SU-DHL-6 (cell line): ENCODE measurements around the gene SEC23A.

Experiments used
- H2AFZ ChIP-seq: fragments of 200-600 bp; sonication (generic); 2 replicates; pipeline ENCODE4 v1.6.1; 2014; ENCODE audit warnings: low read depth, mild to moderate bottlenecking, moderate library complexity, mixed read lengths, antibody characterized with exemption, low read length; ENCODE audit not compliant: severe bottlenecking
- H3F3A ChIP-seq: fragments of 200-600 bp; shearing (Covaris generic); 2 replicates; pipeline ENCODE4 v1.6.0; 2016; ENCODE audit warnings: antibody characterized with exemption, mild to moderate bottlenecking; ENCODE audit not compliant: insufficient read depth
- H3K27ac ChIP-seq: fragments of 200-600 bp; sonication (generic); 2 replicates; pipeline ENCODE4 v1.5.1; 2016; ENCODE audit warnings: low read depth, mild to moderate bottlenecking, low read length, moderate library complexity, mixed read lengths
- H3K27me3 ChIP-seq: fragments of 200-600 bp; sonication (generic), shearing (Covaris generic); 2 replicates; pipeline ENCODE4 v1.6.0; 2014; ENCODE audit warnings: mild to moderate bottlenecking, low read length
- H3K36me3 ChIP-seq: fragments of 200-600 bp; sonication (generic); 2 replicates; pipeline ENCODE4 v1.6.1; 2014; ENCODE audit warnings: mild to moderate bottlenecking, low read length, mixed read lengths
- H3K4me2 ChIP-seq: fragments of 300-600, 200-600 bp; shearing (Covaris generic), sonication (generic); 2 replicates; pipeline ENCODE4 v1.6.0; 2014; ENCODE audit warnings: low read length, low read depth, mild to moderate bottlenecking; ENCODE audit not compliant: poor library complexity, severe bottlenecking
- H3K4me3 ChIP-seq: fragments of 200-600 bp; sonication (generic); 2 replicates; pipeline ENCODE4 v1.5.1; 2014; ENCODE audit warnings: antibody characterized with exemption, low read length, mild to moderate bottlenecking, mixed read lengths; ENCODE audit not compliant: insufficient read depth, poor library complexity, severe bottlenecking
- H3K79me2 ChIP-seq: fragments of 200-600 bp; sonication (generic); 2 replicates; pipeline ENCODE4 v1.6.1; 2014; ENCODE audit warnings: mild to moderate bottlenecking, low read length, moderate library complexity; ENCODE audit not compliant: insufficient read depth
- H3K9ac ChIP-seq: fragments of 200-600 bp; sonication (generic); 2 replicates; pipeline ENCODE4 v1.7.0; 2014; ENCODE audit warnings: mild to moderate bottlenecking, low read length
- H3K9me2 ChIP-seq: fragments of 200-600 bp; sonication (generic); replicated peaks from 2 replicates; pipeline ENCODE4 v1.6.1; 2014; ENCODE audit warnings: low read length; ENCODE audit not compliant: insufficient read depth
- H3K9me3 ChIP-seq: fragments of 200-600 bp; sonication (generic); 2 replicates; pipeline ENCODE4 v1.6.1; 2014; ENCODE audit warnings: low read length, mixed read lengths; ENCODE audit not compliant: insufficient read depth
- H4K20me1 ChIP-seq: fragments of 200-600 bp; sonication (generic); 2 replicates; pipeline ENCODE4 v1.6.1; 2014; ENCODE audit warnings: low read depth, mild to moderate bottlenecking, antibody characterized with exemption, low read length, moderate library complexity, mixed read lengths
- CTCF ChIP-seq: fragments of 200-600 bp; sonication (generic); IDR thresholded peaks from one replicate; pipeline ENCODE4 v1.5.1; 2017; ENCODE audit warnings: antibody characterized with exemption, mild to moderate bottlenecking, low read length, moderate library complexity; ENCODE audit not compliant: insufficient read depth, poor library complexity, severe bottlenecking
- EZH2phosphoT487 ChIP-seq: fragments of 200-600 bp; sonication (generic), shearing (Covaris generic); conservative IDR thresholded peaks from 2 replicates; pipeline ENCODE4 v1.6.1; 2018; ENCODE audit warnings: mild to moderate bottlenecking, antibody characterized with exemption, low read length, moderate library complexity, mixed read lengths

Gene SEC23A

GRCh38 chr14:39033371-39033770 is 69.7 kb downstream of the SEC23A start:
- Histone ChIP-seq H4K20me1 (no peaks in the 10 kb centered on the region), H3K9me2 (no peaks in the 10 kb centered on the region), H3K4me2 (no peak overlapping the region), H3K27me3 (no peaks in the 10 kb centered on the region), H2AFZ (no peak overlapping the region), H3K79me2 (no peaks in the 10 kb centered on the region), H3K4me3 (no peak overlapping the region), H3K9ac (no peak overlapping the region), H3F3A (no peaks in the 10 kb centered on the region), H3K27ac (no peak overlapping the region), H3K36me3 (peaks cover 21% of the 10 kb centered on the region; the same call in 1 of the 2 replicates), H3K9me3 (no peaks in the 10 kb centered on the region)
- TF ChIP-seq CTCF (no peak), EZH2phosphoT487 (no peak)

GRCh38 chr14:39030209-39030608 is 72.8 kb downstream of the SEC23A start:
- Histone ChIP-seq H3K9ac (no peak overlapping the region), H3K27ac (no peak overlapping the region), H3K9me3 (no peaks in the 10 kb centered on the region), H3K4me3 (no peak overlapping the region), H3F3A (no peaks in the 10 kb centered on the region), H3K27me3 (no peaks in the 10 kb centered on the region), H3K4me2 (no peak overlapping the region), H3K9me2 (no peaks in the 10 kb centered on the region), H3K36me3 (peaks cover 7% of the 10 kb centered on the region; the same call in 1 of the 2 replicates), H4K20me1 (no peaks in the 10 kb centered on the region), H3K79me2 (no peaks in the 10 kb centered on the region), H2AFZ (no peak overlapping the region)
- TF ChIP-seq CTCF (no peak), EZH2phosphoT487 (no peak)

- no peaks in the 10 kb centered on the region for H3F3A ChIP-seq
- H3K27ac ChIP-seq, result no peak overlapping the region
- no peaks in the 10 kb centered on the region for H4K20me1 ChIP-seq
- no peak overlapping the region for H2AFZ ChIP-seq
- H3K27me3 ChIP-seq, result no peaks in the 10 kb centered on the region
- no peak overlapping the region for H3K9ac ChIP-seq
- H3K4me3 ChIP-seq, result no peak overlapping the region
- no peak for TF ChIP-seq CTCF
- TF ChIP-seq EZH2phosphoT487, result no peak
- no peaks in the 10 kb centered on the region for H3K9me2 ChIP-seq
- peaks cover 7% of the 10 kb centered on the region; the same call in 1 of the 2 replicates for H3K36me3 ChIP-seq
- no peaks in the 10 kb centered on the region for H3K79me2 ChIP-seq
- no peak overlapping the region for H3K4me2 ChIP-seq
- no peaks in the 10 kb centered on the region for H3K9me3 ChIP-seq
Observed at GRCh38 chr14:39029789-39030188, 73.2 kb downstream of the SEC23A start.
